NK-92 (cell line): ENCODE data around the gene HBEGF.

Source experiments
- DNase-seq: peaks from one replicate; lab custom pipeline; 2025; ENCODE audit not compliant: unreplicated experiment; lab: John Stamatoyannopoulos, UW

The HBEGF gene

DNA sequence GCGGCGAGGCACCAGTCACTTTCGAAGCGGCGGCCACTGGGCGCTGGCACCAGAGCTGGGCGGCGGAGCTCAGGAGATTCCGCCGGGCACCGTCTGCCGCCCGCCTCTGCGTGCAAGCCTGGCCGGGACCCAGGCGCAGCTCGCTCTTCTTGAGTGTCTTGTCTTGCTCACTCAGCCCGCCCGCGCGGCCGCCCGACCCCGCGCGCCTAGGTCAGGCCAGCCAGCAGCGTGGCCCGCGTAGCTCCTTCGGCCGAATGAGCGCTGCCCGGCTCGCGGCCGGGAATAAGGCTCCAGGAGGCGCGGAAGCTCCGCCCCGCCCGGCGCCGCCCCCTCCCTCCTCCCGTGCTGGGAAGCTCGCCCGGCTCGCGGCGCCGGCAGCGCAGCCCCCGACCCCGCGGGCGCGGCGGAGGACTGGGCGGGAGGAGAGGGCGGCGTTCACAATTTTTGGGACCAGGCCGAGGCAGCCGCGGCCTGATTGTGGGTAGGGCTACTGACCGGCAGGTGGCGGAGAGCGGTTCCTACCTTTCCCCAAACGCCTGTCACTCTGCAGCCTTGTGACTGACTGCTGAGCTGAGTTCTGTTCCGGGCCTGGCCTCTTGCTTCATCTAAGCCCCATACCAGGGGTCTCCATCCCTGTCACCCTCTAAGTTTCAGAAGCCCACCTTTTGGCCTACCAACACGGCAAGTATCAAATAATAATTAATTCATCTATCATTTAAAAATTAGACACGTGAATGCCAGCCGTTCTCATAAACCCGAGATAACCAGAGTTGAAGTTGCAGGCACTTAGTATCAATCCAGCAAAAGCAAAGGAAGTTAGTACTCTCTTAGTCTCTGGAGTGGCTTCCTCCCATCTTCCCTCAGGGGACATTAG is at the start of gene HBEGF:
Gene HBEGF, minus strand, starts transcription at position 256 of the 874 bp plus-strand sequence. CDS start 275 bp downstream, outside the sequence.
- no peak for DNase-seq

DNA sequence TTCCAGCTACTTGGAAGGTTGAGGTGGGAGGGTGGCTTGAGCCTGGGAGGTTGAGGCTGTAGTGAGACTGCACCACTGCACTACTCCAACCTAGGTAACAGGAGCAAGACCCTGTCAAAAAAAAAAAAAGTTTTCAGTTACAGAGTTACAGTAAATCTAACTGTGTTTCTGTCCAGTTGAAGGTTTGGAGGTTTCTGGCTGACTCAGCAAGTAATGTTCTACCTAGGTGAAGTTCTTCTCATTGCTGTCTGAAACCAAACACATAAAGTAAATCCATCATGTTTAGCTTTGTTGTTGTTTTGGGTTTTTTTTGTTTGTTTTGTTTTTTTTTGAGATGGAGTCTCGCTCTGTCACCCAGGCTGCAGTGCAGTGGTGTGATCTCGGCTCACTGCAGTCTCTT is 47.3 kb upstream of the HBEGF start:
- no peak for DNase-seq

DNA sequence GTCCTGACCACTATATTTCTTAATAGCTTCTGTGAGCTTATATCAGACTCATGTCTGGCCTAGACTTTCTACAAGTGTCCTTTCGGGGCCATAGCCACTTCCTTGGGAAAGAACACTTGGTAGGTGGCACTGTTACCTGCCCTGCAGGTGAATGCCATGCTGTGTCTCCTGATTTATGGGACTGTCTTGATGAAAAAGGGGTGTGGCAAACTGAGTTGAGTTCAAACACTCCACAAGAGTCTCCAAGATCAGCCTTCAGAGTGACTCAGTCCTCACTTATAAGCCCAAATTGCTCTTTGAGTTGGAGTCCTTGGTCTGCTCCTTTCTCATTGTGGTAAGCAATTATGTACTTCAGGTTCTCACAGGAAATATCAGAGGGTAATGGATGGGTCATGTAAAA is 45.3 kb upstream of the HBEGF start:
- no peak for DNase-seq

DNA sequence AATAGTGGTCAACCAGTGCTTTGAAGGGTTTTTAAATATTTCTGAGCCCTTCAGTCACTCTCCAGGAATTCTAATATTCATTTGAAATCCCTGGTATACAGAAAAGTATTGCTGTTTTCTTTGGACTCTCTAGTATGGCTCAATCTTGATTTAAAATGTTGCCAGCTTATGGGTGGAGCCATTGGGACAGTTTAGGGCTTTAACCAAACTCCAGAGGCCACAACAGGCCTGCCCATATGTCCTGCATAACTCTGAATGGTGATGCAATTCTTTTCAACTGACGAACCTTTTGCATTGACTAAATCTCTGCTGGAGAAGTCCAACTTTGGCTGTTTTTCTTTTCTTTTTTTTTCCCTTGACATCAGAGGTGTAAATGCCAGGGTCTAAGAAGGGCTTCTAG is 44.9 kb upstream of the HBEGF start:
- DNase-seq = no peak

- DNase-seq = no peak
Observed at GRCh38 chr5:140388052-140388451, 41.6 kb upstream of the HBEGF start.

- no peak for DNase-seq
Observed at GRCh38 chr5:140383300-140383699, 36.9 kb upstream of the HBEGF start.

DNA sequence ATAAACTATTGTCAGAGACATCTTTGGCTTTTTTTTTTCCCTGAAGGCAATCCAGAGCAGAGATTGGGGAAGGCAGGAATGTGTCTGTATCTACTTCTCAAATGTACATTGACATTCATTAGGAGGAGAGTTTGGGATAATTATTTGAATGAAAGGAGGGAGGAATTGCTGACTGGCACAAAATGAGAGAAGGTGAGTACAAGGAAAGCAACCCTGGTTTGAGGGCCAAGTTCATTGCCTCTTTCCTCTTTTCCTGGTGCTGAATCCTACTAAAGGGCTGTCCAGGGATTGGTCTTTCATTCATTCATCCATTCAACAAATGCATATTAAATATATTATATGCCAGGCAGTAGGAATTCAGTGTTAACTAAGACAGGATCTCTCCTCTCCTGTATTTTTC is 36.5 kb upstream of the HBEGF start:
- no peak for DNase-seq

GRCh38 chr5:140381972-140382371 is 35.6 kb upstream of the HBEGF start:
- no peak for DNase-seq

DNA sequence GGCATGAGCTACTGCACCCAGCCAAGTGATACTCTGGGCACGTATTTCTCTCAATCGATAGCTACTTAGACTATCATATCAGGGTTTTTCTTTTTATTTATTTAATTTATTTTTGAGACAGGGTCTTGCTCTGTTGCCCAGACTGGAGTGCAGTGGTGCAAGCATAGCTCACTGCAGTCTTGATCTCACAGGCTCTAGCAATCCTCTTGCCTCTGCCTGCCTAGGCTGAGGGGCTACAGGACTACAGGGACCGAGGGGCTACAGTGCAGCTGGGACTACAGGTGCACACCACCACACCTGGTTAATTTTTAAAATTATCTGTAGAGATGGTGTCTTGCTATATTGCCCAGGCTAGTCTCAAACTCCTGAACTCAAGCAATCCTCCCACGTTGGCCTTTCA is 34.9 kb upstream of the HBEGF start:
- DNase-seq = no peak

DNA sequence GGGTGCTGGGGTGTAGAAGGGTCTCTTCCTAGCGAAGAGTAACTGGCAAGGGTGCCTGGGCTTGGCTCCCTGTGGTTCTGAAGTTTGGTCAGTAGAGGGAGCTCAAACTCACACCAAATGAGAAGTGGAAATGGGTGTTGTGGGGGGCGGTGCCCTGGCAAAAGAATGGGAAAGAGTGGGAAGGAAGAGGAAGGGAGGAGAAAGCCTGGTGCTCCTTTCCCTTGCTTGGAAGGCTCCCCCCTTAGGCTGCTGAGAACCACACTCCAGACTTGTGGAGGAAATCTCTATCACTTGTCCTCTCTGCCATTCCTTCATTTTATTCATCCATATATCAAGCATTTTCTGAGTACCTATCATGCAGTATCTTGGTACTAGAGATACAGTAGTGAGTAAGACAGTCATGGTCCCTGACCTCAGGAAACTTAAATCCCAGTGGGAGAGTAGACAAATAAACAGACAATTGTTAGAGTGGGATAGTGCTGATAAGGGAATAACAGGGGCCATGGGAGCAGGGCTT is 26.6 kb upstream of the HBEGF start:
- no peak for DNase-seq

DNA sequence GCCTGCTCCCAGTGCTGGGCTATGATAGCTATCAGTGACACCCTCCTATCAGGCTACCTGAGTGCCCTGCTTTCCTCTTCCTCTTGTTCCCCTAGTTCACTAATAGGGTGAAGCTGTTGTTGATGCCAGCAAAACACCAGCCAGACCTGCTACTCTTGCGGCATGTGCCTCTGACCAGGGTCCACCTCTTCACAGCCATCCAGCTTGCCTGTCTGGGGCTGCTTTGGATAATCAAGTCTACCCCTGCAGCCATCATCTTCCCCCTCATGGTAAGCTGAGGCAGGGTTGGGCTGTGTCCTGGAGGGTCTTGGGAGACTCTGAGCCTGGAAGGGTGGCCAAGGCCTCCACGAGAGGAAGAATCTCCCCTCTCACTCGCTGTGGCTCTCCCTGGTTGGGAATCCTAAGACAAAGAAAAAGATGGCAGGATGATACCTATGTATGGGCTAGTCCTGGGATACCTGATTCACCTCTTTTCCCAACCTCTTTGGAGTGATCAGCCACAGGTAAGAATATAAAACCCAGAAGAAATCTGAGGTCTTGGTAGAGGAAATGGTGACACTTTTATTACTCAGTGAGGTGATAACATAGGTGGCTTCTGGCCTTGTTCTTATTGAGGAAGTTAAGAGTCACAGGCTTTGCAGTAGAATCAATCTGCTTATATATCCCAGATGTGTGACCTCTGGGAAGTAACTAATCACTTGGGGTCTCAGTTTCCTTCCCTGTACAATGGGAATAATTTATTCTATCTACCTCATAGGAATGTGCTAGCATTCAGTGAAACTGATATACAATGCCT is 25.2 kb upstream of the HBEGF start:
- no peak for DNase-seq

- no peak for DNase-seq
Observed at GRCh38 chr5:140367256-140368013, 21.0 kb upstream of the HBEGF start.

DNA sequence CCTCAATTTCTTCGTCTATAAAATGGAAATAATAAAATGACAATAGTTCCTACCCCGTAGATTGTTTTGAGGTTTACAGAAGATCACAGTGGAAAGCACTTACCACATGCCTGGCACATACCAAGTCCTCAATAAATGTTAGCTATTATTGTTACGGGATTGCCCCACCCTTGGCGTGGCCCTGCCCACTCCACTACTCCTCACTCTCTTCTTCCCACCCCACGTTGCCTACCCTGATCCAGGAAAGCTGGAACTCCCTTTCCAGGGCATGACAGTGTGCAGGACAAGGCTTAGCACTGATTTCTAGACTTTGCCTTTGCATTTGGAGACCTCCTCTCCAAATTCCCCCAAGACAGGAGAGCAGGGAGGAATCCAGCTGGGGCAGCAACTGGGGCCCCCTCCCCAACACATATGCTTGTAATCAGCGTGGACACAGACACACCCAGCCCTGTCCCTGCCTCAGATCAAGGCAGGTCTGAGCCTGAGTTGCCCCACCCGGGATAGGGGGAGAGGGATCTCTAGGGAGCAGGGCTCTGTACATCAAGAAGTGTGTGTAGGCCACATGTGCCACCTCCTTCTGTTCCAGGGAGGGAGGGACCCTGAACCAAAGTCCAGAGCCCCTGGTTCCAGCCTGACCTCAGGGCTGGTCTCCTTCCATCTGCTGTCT is 20.3 kb upstream of the HBEGF start:
- no peak for DNase-seq

- DNase-seq = no peak
Observed at GRCh38 chr5:140365941-140366340, 19.5 kb upstream of the HBEGF start.

GRCh38 chr5:140365282-140365681 is 18.9 kb upstream of the HBEGF start:
- no peak for DNase-seq

DNA sequence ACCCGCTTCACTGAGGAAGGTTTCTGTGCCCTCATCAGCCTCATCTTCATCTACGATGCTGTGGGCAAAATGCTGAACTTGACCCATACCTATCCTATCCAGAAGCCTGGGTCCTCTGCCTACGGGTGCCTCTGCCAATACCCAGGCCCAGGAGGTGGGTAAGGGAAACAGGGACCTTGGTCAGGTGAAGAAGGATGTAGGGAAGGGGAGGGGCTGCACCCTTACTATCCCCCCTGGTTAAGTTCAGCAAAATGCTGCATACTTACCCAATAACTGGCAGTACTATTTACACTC is 18.0 kb upstream of the HBEGF start:
- DNase-seq = no peak

DNA sequence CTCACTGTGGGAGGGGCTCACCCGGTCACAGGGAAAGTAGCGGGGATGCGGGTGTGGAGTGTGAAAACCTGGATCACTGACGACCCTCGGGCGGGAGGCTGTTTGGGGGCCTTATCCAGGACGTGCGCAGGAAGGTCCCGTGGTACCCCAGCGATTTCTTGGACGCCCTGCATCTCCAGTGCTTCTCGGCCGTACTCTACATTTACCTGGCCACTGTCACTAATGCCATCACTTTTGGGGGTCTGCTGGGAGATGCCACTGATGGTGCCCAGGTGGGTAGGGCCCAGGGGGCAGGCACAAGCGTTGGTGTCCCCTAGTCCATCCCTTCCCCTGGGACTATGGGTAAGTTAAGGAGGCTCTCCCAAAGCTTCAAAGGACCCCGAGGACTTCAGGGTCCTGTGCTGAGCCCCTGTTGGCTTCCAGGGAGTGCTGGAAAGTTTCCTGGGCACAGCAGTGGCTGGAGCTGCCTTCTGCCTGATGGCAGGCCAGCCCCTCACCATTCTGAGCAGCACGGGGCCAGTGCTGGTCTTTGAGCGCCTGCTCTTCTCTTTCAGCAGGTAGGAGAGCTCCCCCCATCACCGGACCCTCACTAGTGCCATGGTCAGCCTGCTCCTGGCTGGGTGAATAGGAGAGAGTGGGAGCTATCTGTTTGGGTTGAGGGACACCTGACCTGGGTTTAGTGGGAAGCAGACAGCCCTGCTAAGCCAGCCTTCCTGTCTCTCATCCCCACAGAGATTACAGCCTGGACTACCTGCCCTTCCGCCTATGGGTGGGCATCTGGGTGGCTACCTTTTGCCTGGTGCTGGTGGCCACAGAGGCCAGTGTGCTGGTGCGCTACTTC is 17.4 kb upstream of the HBEGF start:
- no peak for DNase-seq

GRCh38 chr5:140362875-140363630 is 16.6 kb upstream of the HBEGF start:
- DNase-seq = no peak

GRCh38 chr5:140362311-140362710 is 15.9 kb upstream of the HBEGF start:
- no peak for DNase-seq
